Activated T-cell treated with anti-CD3 and anti-CD28 coated beads, Interleukin-2, amount 50 U/mL, for 72 hours (primary cell): ENCODE data around the gene SHISA5. TPM values are rescaled to one million over a fixed set of nuclear protein-coding genes. Genes with fewer than 3 reads are reported as not detected.

ENCODE experiments used
- ATAC-seq, 2 donors: fragments of 150-1000 bp; cut with Tn5 transposase; replicated peaks in 1 of 2; 2 replicates each; pipeline ENCODE4 v1.10.0; 2021; ENCODE audit warnings: moderate library complexity in 2 of 2, mild to moderate bottlenecking in 1 of 2
- DNase-seq, 2 donors: peaks; one replicate each; pipeline ENCODE4 v3.0.0; 2021 to 2022; ENCODE audit warnings: mixed read lengths in 1 of 2
- H3K27ac Mint-ChIP-seq: one replicate; pipeline ENCODE4 v1.8.0; 2022; ENCODE audit warnings: mild to moderate bottlenecking, moderate library complexity, mixed read lengths
- H3K27me3 Mint-ChIP-seq: one replicate; pipeline ENCODE4 v1.8.0; 2022; ENCODE audit warnings: low read depth, mixed read lengths
- H3K36me3 Mint-ChIP-seq, 2 donors: one replicate each; pipeline ENCODE4 v1.8.0; 2022; ENCODE audit warnings: mixed read lengths in 2 of 2, mild to moderate bottlenecking in 1 of 2; ENCODE audit not compliant: insufficient read depth in 2 of 2
- H3K4me1 Mint-ChIP-seq: one replicate; pipeline ENCODE4 v1.8.0; 2022; ENCODE audit warnings: low read depth, mixed read lengths
- H3K4me3 Mint-ChIP-seq, 2 donors: one replicate each; pipeline ENCODE4 v1.8.0; 2022; ENCODE audit warnings: mild to moderate bottlenecking in 2 of 2, mixed read lengths in 2 of 2, moderate library complexity in 2 of 2
- H3K9me3 Mint-ChIP-seq, 2 donors: one replicate each; pipeline ENCODE4 v1.8.0; 2022; ENCODE audit warnings: mixed read lengths in 2 of 2
- total RNA-seq, 2 donors: library from RNA; stranded (reverse); gene quantifications; one replicate each; pipeline ENCODE4 v1.2.3, GENCODE V29; 2022

Gene SHISA5
- total RNA-seq, 2 donors from 2014 or later: 69.3 to 101 TPM

- ATAC-seq: no peak
- Mint-ChIP-seq H3K27me3 (no peaks in the 10 kb centered on the region), H3K4me1 (no peaks in the 10 kb centered on the region), H3K9me3 (no peaks in the 10 kb centered on the region), H3K27ac (no peak overlapping the region), H3K4me3 (no peak overlapping the region), H3K36me3 (no peaks in the 10 kb centered on the region)
- no peak for DNase-seq
Observed at GRCh38 chr3:48418140-48418539, 85.8 kb downstream of the SHISA5 start.

Other genes starting within 250 kb of the SHISA5 start
- 10 to 100 TPM; 38.3 to 41.9 TPM for gene NME6, start 202.8 kb downstream of the SHISA5 start, total RNA-seq
- not detected for gene SPINK8, start 170.5 kb downstream of the SHISA5 start, total RNA-seq
- gene FBXW12, start 132.0 kb downstream of the SHISA5 start, total RNA-seq: not detected
- 1 to 10 TPM; 3.2 to 6.1 TPM for gene PLXNB1, start 74.1 kb downstream of the SHISA5 start, total RNA-seq
- gene CCDC51, start 64.1 kb downstream of the SHISA5 start, total RNA-seq: 10 to 100 TPM; 13.5 to 16.7 TPM
- gene TMA7, start 63.9 kb downstream of the SHISA5 start, total RNA-seq: 100 to 1,000 TPM; 263 to 285 TPM
- gene ATRIP, start 57.4 kb downstream of the SHISA5 start, total RNA-seq: 10 to 100 TPM; 15.6 to 19.9 TPM
- 10 to 100 TPM in 1 of 2 donors, 1 to 10 TPM in 1; 8.5 to 18.0 TPM for gene PFKFB4, start 52.6 kb upstream of the SHISA5 start, total RNA-seq
- gene UCN2, start 59.6 kb upstream of the SHISA5 start, total RNA-seq: not detected
- gene COL7A1, start 91.2 kb upstream of the SHISA5 start, total RNA-seq: 1 to 10 TPM; 4.4 to 5.3 TPM
- 100 to 1,000 TPM; 205 to 228 TPM for gene UQCRC1, start 105.5 kb upstream of the SHISA5 start, total RNA-seq
- gene TMEM89, start 117.6 kb upstream of the SHISA5 start, total RNA-seq: not detected
- gene SLC26A6, start 131.3 kb upstream of the SHISA5 start, total RNA-seq: 10 to 100 TPM; 34.7 to 42.2 TPM
- gene CELSR3, start 158.7 kb upstream of the SHISA5 start, total RNA-seq: 10 to 100 TPM; 14.2 to 17.4 TPM
- gene NCKIPSD, start 181.7 kb upstream of the SHISA5 start, total RNA-seq: 10 to 100 TPM; 27.7 to 27.8 TPM
- gene IP6K2, start 213.0 kb upstream of the SHISA5 start, total RNA-seq: 10 to 100 TPM; 62.4 to 75.4 TPM